ENCODE measurements around the gene TAAR8. TPM values are rescaled to one million over a fixed set of nuclear protein-coding genes. Genes with fewer than 3 reads are reported as not detected.

Gene TAAR8
- total and polyA plus RNA-seq, 2 of the 13 experiments (the other 11 are each of a cell fraction or from before 2014, with no cell fraction given): 0.07 TPM; not detected in 1

- no peak for FAIRE-seq
- Histone ChIP-seq H3K9ac (ENCODE audit: insufficient read depth, low read depth, low read length) (no peak overlapping the region), H3K4me3 (replicated peaks in 1 of 3; ENCODE audit: insufficient read depth in 1 of 3, low read depth in 2 of 3, low read length in 3 of 3) (no peak overlapping the region), H3K4me2 (ENCODE audit: low read depth, low read length) (no peak overlapping the region), H2AFZ (ENCODE audit: low read length) (no peak overlapping the region), H3K36me3 (replicated peaks in 1 of 2; ENCODE audit: control insufficient read depth in 1 of 2, insufficient read depth in 2 of 2, low read length in 2 of 2) (no peaks in the 10 kb centered on the region; a peak in 1 of 5 replicates), H3K79me2 (ENCODE audit: insufficient read depth, low read length) (peaks cover 19% of the 10 kb centered on the region), H4K20me1 (ENCODE audit: insufficient read depth, low read length) (peaks cover 7% of the 10 kb centered on the region; the same call in 1 of the 2 replicates), H3K27me3 (ENCODE audit: control insufficient read depth in 1 of 2, insufficient read depth in 2 of 2, low read length in 2 of 2) (no peaks in the 10 kb centered on the region), H3K9me3 (ENCODE audit: low read length) (no peaks in the 10 kb centered on the region), H3K4me1 (ENCODE audit: insufficient read depth, low read length) (peaks cover 28% of the 10 kb centered on the region), H3K27ac (ENCODE audit: extremely low read length, insufficient read depth, low read length) (no peak overlapping the region)
- WGBS (ENCODE audit: low lambda C conversion rate): 3% methylated on average over 2 of the region's 2 CpGs
- in situ Hi-C loops (cut with HindIII; ENCODE audit: extremely low pct_ligation_motif_present, low pct_unique_long_range_greater_than_20kb): no loop called here
- ATAC-seq: no peak
- intact Hi-C loops (cut with micrococcal nuclease; ENCODE audit: unreplicated experiment): loop anchor here (10.0 kb wide), 1 partner anchor 581 kb away; no protein-coding TSS in a partner anchor
- no TSS peak for BruUV-seq (replicated peaks)
- DNase-seq (ENCODE audit: low spot score): no peak
- TF ChIP-seq CTCF (CRISPR knock-in tag; IDR thresholded peaks at IDR 0.05): no peak
- no peak for TF ChIP-seq ZMAT5 (CRISPR knock-in tag; IDR thresholded peaks at IDR 0.05; ENCODE audit: borderline replicate concordance, low read depth)
- no peak for TF ChIP-seq ZNF556 (CRISPR knock-in tag; IDR thresholded peaks at IDR 0.05; ENCODE audit: borderline replicate concordance)
- TF ChIP-seq HOXA7 (CRISPR knock-in tag; IDR thresholded peaks at IDR 0.05): no peak
- no peak for TF ChIP-seq MED13 (CRISPR knock-in tag; IDR thresholded peaks at IDR 0.05)
- TF ChIP-seq SP140L (CRISPR knock-in tag; IDR thresholded peaks at IDR 0.05; ENCODE audit: borderline replicate concordance): no peak
- no peak for TF ChIP-seq ZNF766 (CRISPR knock-in tag; IDR thresholded peaks at IDR 0.05; ENCODE audit: borderline replicate concordance)
- TF ChIP-seq CENPBD1 (CRISPR knock-in tag; IDR thresholded peaks at IDR 0.05; ENCODE audit: borderline replicate concordance, low read depth): no peak
- no peak for TF ChIP-seq ZNF468 (CRISPR knock-in tag; IDR thresholded peaks at IDR 0.05)
- no peak for TF ChIP-seq RFX3 (CRISPR knock-in tag; IDR thresholded peaks at IDR 0.05)
- TF ChIP-seq RNF2 (conservative IDR thresholded peaks at IDR 0.05; ENCODE audit: low read depth): no peak
- no peak for TF ChIP-seq POLR2AphosphoS2 (IDR thresholded peaks at IDR 0.05; ENCODE audit: low read depth, low read length)
- TF ChIP-seq ZBTB39 (CRISPR knock-in tag; IDR thresholded peaks at IDR 0.05): no peak
- no peak for TF ChIP-seq SALL2 (CRISPR knock-in tag; IDR thresholded peaks at IDR 0.05)
- ChIA-PET POLR2A (no interaction called here), CTCF (ENCODE audit: low intra/inter-chr PET ratio, low total read pairs) (no interaction called here)
These were observed 37.1 kb upstream of the TAAR8 start for GRCh38 chr6:132515386-132515785.

Data from HepG2 (cell line).